GM12878 (cell line): Measurements from ENCODE around the gene NPLOC4.

Experiments used
- CHD4 ChIP-seq: fragments of 200-600 bp; sonication (generic); IDR thresholded peaks from 2 replicates; pipeline ENCODE4 v1.6.1; 2016; ENCODE audit warnings: mild to moderate bottlenecking
- LARP7 ChIP-seq: fragments of 450-650 bp; IDR thresholded peaks from 2 replicates; pipeline ENCODE4 v1.6.1; 2017; ENCODE audit warnings: mild to moderate bottlenecking
- REST ChIP-seq: IDR thresholded peaks from 2 replicates; pipeline ENCODE4 v1.6.1; 2012; ENCODE audit warnings: mild to moderate bottlenecking, low read depth, low read length
- TAF1 ChIP-seq: IDR thresholded peaks from 2 replicates; pipeline ENCODE4 v1.6.1; 2011; ENCODE audit warnings: mild to moderate bottlenecking, low read depth, low read length, borderline replicate concordance
- YY1 ChIP-seq: IDR thresholded peaks from 2 replicates; pipeline ENCODE4 v1.6.1; 2011; ENCODE audit warnings: low read depth, mild to moderate bottlenecking, low read length
- TF ChIP-seq, protein P1 (sequence below), 3 experiments: IDR thresholded peaks in 2 of 3; conservative IDR thresholded peaks in 1 of 3; 2 replicates each; pipeline ENCODE4 v1.5.1; 2011; ENCODE audit warnings: low read depth in 3 of 3, low read length in 3 of 3, mild to moderate bottlenecking in 3 of 3, control low read depth in 2 of 3, moderate library complexity in 2 of 3, inconsistent platforms in 1 of 3, mixed read lengths in 1 of 3; ENCODE audit not compliant: control insufficient read depth in 2 of 3, insufficient read depth in 1 of 3; ENCODE audit errors: extremely low read depth in 1 of 3
- TF ChIP-seq, protein P2 (sequence below): fragments of 450-650 bp; IDR thresholded peaks from 2 replicates; pipeline ENCODE4 v1.6.1; 2017; ENCODE audit warnings: mild to moderate bottlenecking

DNA sequence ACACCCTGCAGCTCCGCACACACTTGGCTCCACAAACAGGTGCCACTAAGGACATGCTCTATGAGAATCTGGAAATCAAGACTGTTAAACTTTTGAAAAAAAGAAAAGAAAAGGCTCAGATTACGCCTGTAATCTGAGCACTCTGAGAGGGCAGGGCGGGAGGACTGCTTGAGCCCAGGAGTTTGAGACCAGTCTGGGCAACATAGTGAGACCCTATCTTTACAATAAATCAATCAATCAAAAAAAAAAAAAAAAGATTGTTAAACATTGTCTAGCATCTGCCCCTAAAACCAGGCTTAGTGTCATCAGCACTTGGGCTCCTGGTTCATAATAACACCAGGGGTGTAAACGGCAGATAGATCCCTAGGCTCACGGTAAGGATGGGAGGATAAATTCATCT lies 47.3 kb downstream of the NPLOC4 start:
- TF ChIP-seq TAF1: no peak
- TF ChIP-seq YY1: no peak
- TF ChIP-seq, protein P1, sequence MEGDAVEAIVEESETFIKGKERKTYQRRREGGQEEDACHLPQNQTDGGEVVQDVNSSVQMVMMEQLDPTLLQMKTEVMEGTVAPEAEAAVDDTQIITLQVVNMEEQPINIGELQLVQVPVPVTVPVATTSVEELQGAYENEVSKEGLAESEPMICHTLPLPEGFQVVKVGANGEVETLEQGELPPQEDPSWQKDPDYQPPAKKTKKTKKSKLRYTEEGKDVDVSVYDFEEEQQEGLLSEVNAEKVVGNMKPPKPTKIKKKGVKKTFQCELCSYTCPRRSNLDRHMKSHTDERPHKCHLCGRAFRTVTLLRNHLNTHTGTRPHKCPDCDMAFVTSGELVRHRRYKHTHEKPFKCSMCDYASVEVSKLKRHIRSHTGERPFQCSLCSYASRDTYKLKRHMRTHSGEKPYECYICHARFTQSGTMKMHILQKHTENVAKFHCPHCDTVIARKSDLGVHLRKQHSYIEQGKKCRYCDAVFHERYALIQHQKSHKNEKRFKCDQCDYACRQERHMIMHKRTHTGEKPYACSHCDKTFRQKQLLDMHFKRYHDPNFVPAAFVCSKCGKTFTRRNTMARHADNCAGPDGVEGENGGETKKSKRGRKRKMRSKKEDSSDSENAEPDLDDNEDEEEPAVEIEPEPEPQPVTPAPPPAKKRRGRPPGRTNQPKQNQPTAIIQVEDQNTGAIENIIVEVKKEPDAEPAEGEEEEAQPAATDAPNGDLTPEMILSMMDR (IDR thresholded peaks at IDR 0.05 in 2 of 3, conservative IDR thresholded peaks at IDR 0.05 in 1 of 3; ENCODE audit: control insufficient read depth in 2 of 3, extremely low read depth in 1 of 3, insufficient read depth in 1 of 3, low read depth in 3 of 3, low read length in 3 of 3): no peak
- no peak for TF ChIP-seq CHD4
- TF ChIP-seq REST: no peak
- TF ChIP-seq, protein P2, sequence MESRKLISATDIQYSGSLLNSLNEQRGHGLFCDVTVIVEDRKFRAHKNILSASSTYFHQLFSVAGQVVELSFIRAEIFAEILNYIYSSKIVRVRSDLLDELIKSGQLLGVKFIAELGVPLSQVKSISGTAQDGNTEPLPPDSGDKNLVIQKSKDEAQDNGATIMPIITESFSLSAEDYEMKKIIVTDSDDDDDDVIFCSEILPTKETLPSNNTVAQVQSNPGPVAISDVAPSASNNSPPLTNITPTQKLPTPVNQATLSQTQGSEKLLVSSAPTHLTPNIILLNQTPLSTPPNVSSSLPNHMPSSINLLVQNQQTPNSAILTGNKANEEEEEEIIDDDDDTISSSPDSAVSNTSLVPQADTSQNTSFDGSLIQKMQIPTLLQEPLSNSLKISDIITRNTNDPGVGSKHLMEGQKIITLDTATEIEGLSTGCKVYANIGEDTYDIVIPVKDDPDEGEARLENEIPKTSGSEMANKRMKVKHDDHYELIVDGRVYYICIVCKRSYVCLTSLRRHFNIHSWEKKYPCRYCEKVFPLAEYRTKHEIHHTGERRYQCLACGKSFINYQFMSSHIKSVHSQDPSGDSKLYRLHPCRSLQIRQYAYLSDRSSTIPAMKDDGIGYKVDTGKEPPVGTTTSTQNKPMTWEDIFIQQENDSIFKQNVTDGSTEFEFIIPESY: no peak
- TF ChIP-seq LARP7: no peak
